Measurements from ENCODE around the gene SPRR1A. TPM values are rescaled to one million over a fixed set of nuclear protein-coding genes. Genes with fewer than 3 reads are reported as not detected.

SPRR1A gene
- total and polyA plus RNA-seq, 10 of the 15 experiments (the other 5 are each of a cell fraction or from before 2014, with no cell fraction given), result not detected

DNA sequence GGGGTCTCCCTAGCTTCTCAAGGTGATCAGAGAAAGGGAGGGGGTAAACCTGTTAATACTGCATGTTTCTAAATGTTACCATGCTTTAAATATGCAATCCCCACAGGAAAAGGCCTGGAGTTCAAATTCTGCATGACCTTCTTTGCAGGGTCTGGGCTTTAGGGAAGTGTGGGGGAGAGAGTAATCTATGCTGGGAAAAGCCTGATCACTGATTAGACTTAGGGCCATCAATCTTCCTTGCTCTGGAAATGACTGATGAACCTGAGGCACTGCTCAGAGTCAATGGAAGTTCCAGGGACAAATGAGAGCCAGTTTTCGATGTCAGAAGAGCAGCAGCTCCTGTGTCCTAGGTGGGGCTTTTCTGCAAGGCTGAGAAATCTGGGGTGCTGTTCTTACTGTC is 3.2 kb upstream of the SPRR1A start (continued):
- TF ChIP-seq, protein P1, sequence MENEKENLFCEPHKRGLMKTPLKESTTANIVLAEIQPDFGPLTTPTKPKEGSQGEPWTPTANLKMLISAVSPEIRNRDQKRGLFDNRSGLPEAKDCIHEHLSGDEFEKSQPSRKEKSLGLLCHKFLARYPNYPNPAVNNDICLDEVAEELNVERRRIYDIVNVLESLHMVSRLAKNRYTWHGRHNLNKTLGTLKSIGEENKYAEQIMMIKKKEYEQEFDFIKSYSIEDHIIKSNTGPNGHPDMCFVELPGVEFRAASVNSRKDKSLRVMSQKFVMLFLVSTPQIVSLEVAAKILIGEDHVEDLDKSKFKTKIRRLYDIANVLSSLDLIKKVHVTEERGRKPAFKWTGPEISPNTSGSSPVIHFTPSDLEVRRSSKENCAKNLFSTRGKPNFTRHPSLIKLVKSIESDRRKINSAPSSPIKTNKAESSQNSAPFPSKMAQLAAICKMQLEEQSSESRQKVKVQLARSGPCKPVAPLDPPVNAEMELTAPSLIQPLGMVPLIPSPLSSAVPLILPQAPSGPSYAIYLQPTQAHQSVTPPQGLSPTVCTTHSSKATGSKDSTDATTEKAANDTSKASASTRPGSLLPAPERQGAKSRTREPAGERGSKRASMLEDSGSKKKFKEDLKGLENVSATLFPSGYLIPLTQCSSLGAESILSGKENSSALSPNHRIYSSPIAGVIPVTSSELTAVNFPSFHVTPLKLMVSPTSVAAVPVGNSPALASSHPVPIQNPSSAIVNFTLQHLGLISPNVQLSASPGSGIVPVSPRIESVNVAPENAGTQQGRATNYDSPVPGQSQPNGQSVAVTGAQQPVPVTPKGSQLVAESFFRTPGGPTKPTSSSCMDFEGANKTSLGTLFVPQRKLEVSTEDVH (IDR thresholded peaks at IDR 0.05; ENCODE audit: low read depth, partially characterized antibody), result no peak
- TF ChIP-seq RB1 (IDR thresholded peaks at IDR 0.05; ENCODE audit: borderline replicate concordance), result no peak

DNA sequence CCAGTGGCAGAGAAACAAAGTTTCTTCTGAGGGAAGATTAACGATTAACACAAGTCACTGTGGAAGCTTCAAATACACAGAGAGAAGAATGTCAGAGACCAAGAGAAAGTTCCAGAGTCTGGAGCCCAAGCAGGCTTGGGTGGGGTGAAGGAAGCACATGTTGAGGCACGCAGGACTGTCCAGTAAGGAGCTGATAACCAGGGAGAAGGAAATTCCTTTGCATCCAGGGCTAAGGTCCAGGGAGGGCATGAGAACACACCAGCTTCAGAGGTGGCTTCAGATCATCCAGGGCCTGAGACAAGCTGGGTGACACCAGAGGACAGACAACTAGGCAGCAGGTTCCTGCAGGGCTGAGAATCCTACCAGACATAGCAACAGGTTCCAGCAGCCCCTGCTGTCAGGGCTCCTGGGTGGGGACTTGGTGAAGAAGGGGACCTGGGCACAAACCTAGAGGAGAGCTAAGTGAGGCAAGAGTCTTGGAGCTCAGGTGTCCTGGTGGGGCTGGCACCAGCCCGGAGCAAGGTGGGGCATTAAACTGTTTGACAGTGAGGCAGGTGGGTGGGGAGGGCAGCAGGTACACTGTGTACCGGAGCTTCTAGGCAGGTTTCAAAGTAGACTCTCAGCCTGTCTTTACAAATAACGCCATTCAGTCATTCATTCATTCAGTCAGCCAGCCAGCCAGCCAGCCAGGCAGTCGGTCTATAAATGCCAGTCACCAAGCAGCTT is 2.6 kb upstream of the SPRR1A start:
- Histone ChIP-seq H3K9ac (ENCODE audit: control insufficient read depth, insufficient read depth, low read length) (no peak overlapping the region), H3K4me2 (ENCODE audit: control insufficient read depth, insufficient read depth) (no peak overlapping the region), H3K9me3 (replicated peaks; ENCODE audit: control insufficient read depth, insufficient read depth, low read length) (no peaks in the 10 kb centered on the region), H3K4me3 (no peak overlapping the region), H2AFZ (ENCODE audit: control insufficient read depth, low read depth, low read length) (no peak overlapping the region), H3K27ac (ENCODE audit: control insufficient read depth, insufficient read depth) (no peak overlapping the region), H3K4me1 (ENCODE audit: control insufficient read depth, insufficient read depth, low read length) (no peaks in the 10 kb centered on the region), H4K20me1 (ENCODE audit: control insufficient read depth, insufficient read depth) (no peaks in the 10 kb centered on the region; the same call in 1 of the 2 replicates), H3K36me3 (ENCODE audit: control insufficient read depth in 2 of 2, insufficient read depth in 2 of 2, low read length in 1 of 2) (no peaks in the 10 kb centered on the region), H3K27me3 (replicated peaks in 1 of 2; ENCODE audit: control insufficient read depth in 2 of 2, insufficient read depth in 2 of 2, low read length in 1 of 2) (no peaks in the 10 kb centered on the region), H3K79me2 (ENCODE audit: control insufficient read depth, insufficient read depth, low read length) (no peaks in the 10 kb centered on the region)
- ATAC-seq (no peak), DNase-seq (ENCODE audit: low read depth, low spot score) (no peak), FAIRE-seq (no peak)
- in situ Hi-C loops (cut with MboI), result no loop called here
- BruUV-seq (replicated peaks), result no TSS peak
- ChIA-PET SMC1A (ENCODE audit: uncharacterized antibody, unreplicated experiment) (interaction anchor here (1.0 kb wide), 1 partner anchor 18 kb away, joined by 4 read pairs; no protein-coding TSS in a partner anchor), CTCF (interaction anchor here (1.1 kb wide), 1 partner anchor 48 kb away, joined by 3 read pairs; no protein-coding TSS in a partner anchor), RAD21 (ENCODE audit: unreplicated experiment) (interaction anchor here (0.9 kb wide), 1 partner anchor 211 kb away, joined by 4 read pairs; no protein-coding TSS in a partner anchor), POLR2A (no interaction called here)
- WGBS (ENCODE audit: insufficient coverage, insufficient replicate concordance, low lambda C conversion rate, missing lambda C conversion rate), result 8% methylated on average over 6 of the region's 6 CpGs
- intact Hi-C loops (cut with micrococcal nuclease; ENCODE audit: unreplicated experiment), result no loop called here
- no peak for TF ChIP-seq HCFC1 (IDR thresholded peaks at IDR 0.05; ENCODE audit: low read length)
- TF ChIP-seq, protein P2, sequence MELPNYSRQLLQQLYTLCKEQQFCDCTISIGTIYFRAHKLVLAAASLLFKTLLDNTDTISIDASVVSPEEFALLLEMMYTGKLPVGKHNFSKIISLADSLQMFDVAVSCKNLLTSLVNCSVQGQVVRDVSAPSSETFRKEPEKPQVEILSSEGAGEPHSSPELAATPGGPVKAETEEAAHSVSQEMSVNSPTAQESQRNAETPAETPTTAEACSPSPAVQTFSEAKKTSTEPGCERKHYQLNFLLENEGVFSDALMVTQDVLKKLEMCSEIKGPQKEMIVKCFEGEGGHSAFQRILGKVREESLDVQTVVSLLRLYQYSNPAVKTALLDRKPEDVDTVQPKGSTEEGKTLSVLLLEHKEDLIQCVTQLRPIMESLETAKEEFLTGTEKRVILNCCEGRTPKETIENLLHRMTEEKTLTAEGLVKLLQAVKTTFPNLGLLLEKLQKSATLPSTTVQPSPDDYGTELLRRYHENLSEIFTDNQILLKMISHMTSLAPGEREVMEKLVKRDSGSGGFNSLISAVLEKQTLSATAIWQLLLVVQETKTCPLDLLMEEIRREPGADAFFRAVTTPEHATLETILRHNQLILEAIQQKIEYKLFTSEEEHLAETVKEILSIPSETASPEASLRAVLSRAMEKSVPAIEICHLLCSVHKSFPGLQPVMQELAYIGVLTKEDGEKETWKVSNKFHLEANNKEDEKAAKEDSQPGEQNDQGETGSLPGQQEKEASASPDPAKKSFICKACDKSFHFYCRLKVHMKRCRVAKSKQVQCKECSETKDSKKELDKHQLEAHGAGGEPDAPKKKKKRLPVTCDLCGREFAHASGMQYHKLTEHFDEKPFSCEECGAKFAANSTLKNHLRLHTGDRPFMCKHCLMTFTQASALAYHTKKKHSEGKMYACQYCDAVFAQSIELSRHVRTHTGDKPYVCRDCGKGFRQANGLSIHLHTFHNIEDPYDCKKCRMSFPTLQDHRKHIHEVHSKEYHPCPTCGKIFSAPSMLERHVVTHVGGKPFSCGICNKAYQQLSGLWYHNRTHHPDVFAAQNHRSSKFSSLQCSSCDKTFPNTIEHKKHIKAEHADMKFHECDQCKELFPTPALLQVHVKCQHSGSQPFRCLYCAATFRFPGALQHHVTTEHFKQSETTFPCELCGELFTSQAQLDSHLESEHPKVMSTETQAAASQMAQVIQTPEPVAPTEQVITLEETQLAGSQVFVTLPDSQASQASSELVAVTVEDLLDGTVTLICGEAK (IDR thresholded peaks at IDR 0.05; ENCODE audit: borderline replicate concordance), result no peak
- TF ChIP-seq, protein P3, sequence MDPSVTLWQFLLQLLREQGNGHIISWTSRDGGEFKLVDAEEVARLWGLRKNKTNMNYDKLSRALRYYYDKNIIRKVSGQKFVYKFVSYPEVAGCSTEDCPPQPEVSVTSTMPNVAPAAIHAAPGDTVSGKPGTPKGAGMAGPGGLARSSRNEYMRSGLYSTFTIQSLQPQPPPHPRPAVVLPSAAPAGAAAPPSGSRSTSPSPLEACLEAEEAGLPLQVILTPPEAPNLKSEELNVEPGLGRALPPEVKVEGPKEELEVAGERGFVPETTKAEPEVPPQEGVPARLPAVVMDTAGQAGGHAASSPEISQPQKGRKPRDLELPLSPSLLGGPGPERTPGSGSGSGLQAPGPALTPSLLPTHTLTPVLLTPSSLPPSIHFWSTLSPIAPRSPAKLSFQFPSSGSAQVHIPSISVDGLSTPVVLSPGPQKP (IDR thresholded peaks at IDR 0.05; ENCODE audit: low read depth, low read length), result no peak
- TF ChIP-seq SMC3 (IDR thresholded peaks at IDR 0.05; ENCODE audit: borderline replicate concordance, low read length), result no peak
- TF ChIP-seq CHD4 (IDR thresholded peaks at IDR 0.05), result no peak
- no peak for TF ChIP-seq LARP7 (IDR thresholded peaks at IDR 0.05)
- no peak for TF ChIP-seq NR2C2 (IDR thresholded peaks at IDR 0.05; ENCODE audit: borderline replicate concordance, control insufficient read depth, insufficient read length, low read depth)
- no peak for TF ChIP-seq SREBF2 (IDR thresholded peaks at IDR 0.05; ENCODE audit: low read length)
- TF ChIP-seq KAT2A (conservative IDR thresholded peaks at IDR 0.05; ENCODE audit: control insufficient read depth, low read depth, low read length), result no peak
- TF ChIP-seq EED (IDR thresholded peaks at IDR 0.05; ENCODE audit: low read depth), result no peak
- TF ChIP-seq, protein P4, sequence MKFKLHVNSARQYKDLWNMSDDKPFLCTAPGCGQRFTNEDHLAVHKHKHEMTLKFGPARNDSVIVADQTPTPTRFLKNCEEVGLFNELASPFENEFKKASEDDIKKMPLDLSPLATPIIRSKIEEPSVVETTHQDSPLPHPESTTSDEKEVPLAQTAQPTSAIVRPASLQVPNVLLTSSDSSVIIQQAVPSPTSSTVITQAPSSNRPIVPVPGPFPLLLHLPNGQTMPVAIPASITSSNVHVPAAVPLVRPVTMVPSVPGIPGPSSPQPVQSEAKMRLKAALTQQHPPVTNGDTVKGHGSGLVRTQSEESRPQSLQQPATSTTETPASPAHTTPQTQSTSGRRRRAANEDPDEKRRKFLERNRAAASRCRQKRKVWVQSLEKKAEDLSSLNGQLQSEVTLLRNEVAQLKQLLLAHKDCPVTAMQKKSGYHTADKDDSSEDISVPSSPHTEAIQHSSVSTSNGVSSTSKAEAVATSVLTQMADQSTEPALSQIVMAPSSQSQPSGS (IDR thresholded peaks at IDR 0.05; ENCODE audit: low read length), result no peak

Data from GM12878 (cell line).